Omental fat pad (tissue), 4 donors: ENCODE data around the gene KRT73. TPM values are rescaled to one million over a fixed set of nuclear protein-coding genes. Genes with fewer than 3 reads are reported as not detected.

Experiments
- ATAC-seq: fragments of 150-250 bp; one replicate; pipeline ENCODE4 v1.9.1; 2016; ENCODE audit warnings: mild to moderate bottlenecking, moderate library complexity; ENCODE audit not compliant: low FRiP score
- DNase-seq: peaks from one replicate; pipeline ENCODE4 v3.0.0-alpha.2; 2019; ENCODE audit warnings: low spot score
- CTCF ChIP-seq, 3 donors: fragments of 450-650 bp; IDR thresholded peaks; one replicate each; pipeline ENCODE4 v1.5.1; 2016 to 2017; ENCODE audit warnings: antibody characterized with exemption in 3 of 3, mild to moderate bottlenecking in 3 of 3, moderate library complexity in 2 of 3
- total RNA-seq, 4 donors: library from RNA; depleted of rRNA; stranded (reverse); fragments of >200 nt; gene quantifications; one replicate each; pipeline ENCODE4 v1.1.0, GENCODE V29; 2016

KRT73 gene
- total RNA-seq, 4 donors from 2014 or later = not detected

- no peak for DNase-seq
- TF ChIP-seq CTCF (IDR thresholded peaks at IDR 0.05) = no peak
- ATAC-seq = no peak
Measured at GRCh38 chr12:52646613-52647012, 28.3 kb upstream of the KRT73 start.

- DNase-seq (no peak), ATAC-seq (no peak)
- TF ChIP-seq CTCF (IDR thresholded peaks at IDR 0.05) = no peak
Measured at GRCh38 chr12:52645982-52646381, 27.6 kb upstream of the KRT73 start.

GRCh38 chr12:52645120-52645761, 26.9 kb upstream of the KRT73 start:
- ATAC-seq (no peak), DNase-seq (no peak)
- no peak for TF ChIP-seq CTCF (IDR thresholded peaks at IDR 0.05)

- no peak for TF ChIP-seq CTCF (IDR thresholded peaks at IDR 0.05)
- ATAC-seq (no peak), DNase-seq (no peak)
Measured at GRCh38 chr12:52644078-52644415, 25.7 kb upstream of the KRT73 start.

GRCh38 chr12:52643233-52644077, 25.1 kb upstream of the KRT73 start:
- DNase-seq (no peak), ATAC-seq (no peak)
- no peak for TF ChIP-seq CTCF (IDR thresholded peaks at IDR 0.05)

GRCh38 chr12:52641468-52641867, 23.1 kb upstream of the KRT73 start:
- DNase-seq = no peak
- no peak for ATAC-seq
- no peak for TF ChIP-seq CTCF (IDR thresholded peaks at IDR 0.05)

- TF ChIP-seq CTCF (IDR thresholded peaks at IDR 0.05) = no peak
- ATAC-seq = no peak
- DNase-seq = no peak
Measured at GRCh38 chr12:52637299-52637698, 18.9 kb upstream of the KRT73 start.
